PC-3 (cell line): Measurements from ENCODE around the gene MAGEA6.
"Not testable (repeated sequence)": the region's sequence is repeated elsewhere in the genome, so short reads cannot be mapped to it uniquely, and the experiment has no call there.

Source experiments
- EZH2 ChIP-seq: fragments of 300-600 bp; sonication (generic); IDR thresholded peaks from one replicate; pipeline ENCODE4 v1.6.1; 2017; ENCODE audit warnings: antibody characterized with exemption, mild to moderate bottlenecking, low read length; ENCODE audit not compliant: unreplicated experiment
- TF ChIP-seq, protein P1 (sequence below): fragments of 300-600 bp; sonication (generic); conservative IDR thresholded peaks from 2 replicates; pipeline ENCODE4 v1.5.1; 2017; ENCODE audit warnings: antibody characterized with exemption, low read depth, mild to moderate bottlenecking, low read length

GRCh38 chrX:152769549-152770289, at the start of gene MAGEA6:
- TF ChIP-seq EZH2: not testable (repeated sequence)
- TF ChIP-seq, protein P1, sequence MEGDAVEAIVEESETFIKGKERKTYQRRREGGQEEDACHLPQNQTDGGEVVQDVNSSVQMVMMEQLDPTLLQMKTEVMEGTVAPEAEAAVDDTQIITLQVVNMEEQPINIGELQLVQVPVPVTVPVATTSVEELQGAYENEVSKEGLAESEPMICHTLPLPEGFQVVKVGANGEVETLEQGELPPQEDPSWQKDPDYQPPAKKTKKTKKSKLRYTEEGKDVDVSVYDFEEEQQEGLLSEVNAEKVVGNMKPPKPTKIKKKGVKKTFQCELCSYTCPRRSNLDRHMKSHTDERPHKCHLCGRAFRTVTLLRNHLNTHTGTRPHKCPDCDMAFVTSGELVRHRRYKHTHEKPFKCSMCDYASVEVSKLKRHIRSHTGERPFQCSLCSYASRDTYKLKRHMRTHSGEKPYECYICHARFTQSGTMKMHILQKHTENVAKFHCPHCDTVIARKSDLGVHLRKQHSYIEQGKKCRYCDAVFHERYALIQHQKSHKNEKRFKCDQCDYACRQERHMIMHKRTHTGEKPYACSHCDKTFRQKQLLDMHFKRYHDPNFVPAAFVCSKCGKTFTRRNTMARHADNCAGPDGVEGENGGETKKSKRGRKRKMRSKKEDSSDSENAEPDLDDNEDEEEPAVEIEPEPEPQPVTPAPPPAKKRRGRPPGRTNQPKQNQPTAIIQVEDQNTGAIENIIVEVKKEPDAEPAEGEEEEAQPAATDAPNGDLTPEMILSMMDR: not testable (repeated sequence)
